Activated CD8-positive, alpha-beta memory T cell treated with anti-CD3 and anti-CD28 coated beads, Interleukin-2, amount 50 U/mL, for 1 hour (primary cell): ENCODE data around the gene ARAP1.

ENCODE experiments used
- DNase-seq: peaks from one replicate; pipeline ENCODE4 v3.0.0-alpha.2; 2020; ENCODE audit errors: extremely low read depth

The ARAP1 gene

GRCh38 chr11:72703267-72704008 lies 48.8 kb downstream of the ARAP1 start:
- DNase-seq = no peak

GRCh38 chr11:72702577-72703241 lies 49.5 kb downstream of the ARAP1 start:
- no peak for DNase-seq

GRCh38 chr11:72702096-72702495 lies 50.1 kb downstream of the ARAP1 start:
- DNase-seq = no peak

- no peak for DNase-seq
Observed at GRCh38 chr11:72701466-72701865, 50.7 kb downstream of the ARAP1 start.

GRCh38 chr11:72700146-72700545 lies 52.1 kb downstream of the ARAP1 start:
- no peak for DNase-seq

- DNase-seq = no peak
Observed at GRCh38 chr11:72697814-72698213, 54.4 kb downstream of the ARAP1 start.

GRCh38 chr11:72696866-72697700 lies 55.1 kb downstream of the ARAP1 start:
- no peak for DNase-seq

GRCh38 chr11:72695354-72695753 lies 56.9 kb downstream of the ARAP1 start:
- no peak for DNase-seq

- DNase-seq = no peak
Observed at GRCh38 chr11:72693271-72693968, 58.8 kb downstream of the ARAP1 start.

GRCh38 chr11:72692498-72693237 lies 59.5 kb downstream of the ARAP1 start:
- no peak for DNase-seq

GRCh38 chr11:72690166-72690565 lies 62.0 kb downstream of the ARAP1 start:
- DNase-seq = no peak

- DNase-seq = no peak
Observed at GRCh38 chr11:72688929-72689328, 63.3 kb downstream of the ARAP1 start.

- no peak for DNase-seq
Observed at GRCh38 chr11:72688486-72688885, 63.7 kb downstream of the ARAP1 start.

- DNase-seq = no peak
Observed at GRCh38 chr11:72687326-72687725, 64.9 kb downstream of the ARAP1 start.

GRCh38 chr11:72686639-72687220 lies 65.5 kb downstream of the ARAP1 start:
- no peak for DNase-seq

GRCh38 chr11:72685560-72686480 lies 66.4 kb downstream of the ARAP1 start:
- DNase-seq = no peak

- no peak for DNase-seq
Observed at GRCh38 chr11:72684236-72684912, 67.8 kb downstream of the ARAP1 start.

GRCh38 chr11:72683782-72684200 lies 68.4 kb downstream of the ARAP1 start:
- DNase-seq = peak; percentile 17

GRCh38 chr11:72682858-72683243 lies 69.4 kb downstream of the ARAP1 start:
- DNase-seq = no peak
